ENCODE data around the gene SLC6A12.

The SLC6A12 gene

DNA sequence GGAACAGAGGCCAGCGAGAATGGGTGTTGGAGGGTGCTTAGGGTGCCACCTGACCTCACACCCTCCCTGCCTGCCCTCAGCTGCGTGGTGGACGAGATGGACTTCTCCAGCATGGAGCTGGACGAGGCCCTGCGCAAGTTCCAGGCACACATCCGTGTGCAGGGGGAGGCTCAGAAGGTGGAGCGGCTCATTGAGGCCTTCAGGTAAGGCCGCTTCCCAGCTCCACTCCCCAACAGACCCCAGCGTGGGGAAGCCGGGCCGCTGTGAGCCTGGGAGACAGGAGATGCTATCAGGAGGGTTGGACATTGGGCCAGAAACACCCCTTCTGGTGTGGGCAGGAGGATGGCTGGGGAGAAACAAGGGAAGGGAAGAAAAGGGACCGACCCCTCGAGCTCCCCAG is 57.0 kb downstream of the SLC6A12 start:
- no peak for TF ChIP-seq POLR2AphosphoS5 (IDR thresholded peaks at IDR 0.05; ENCODE audit: low read depth)
- TF ChIP-seq, protein P1, sequence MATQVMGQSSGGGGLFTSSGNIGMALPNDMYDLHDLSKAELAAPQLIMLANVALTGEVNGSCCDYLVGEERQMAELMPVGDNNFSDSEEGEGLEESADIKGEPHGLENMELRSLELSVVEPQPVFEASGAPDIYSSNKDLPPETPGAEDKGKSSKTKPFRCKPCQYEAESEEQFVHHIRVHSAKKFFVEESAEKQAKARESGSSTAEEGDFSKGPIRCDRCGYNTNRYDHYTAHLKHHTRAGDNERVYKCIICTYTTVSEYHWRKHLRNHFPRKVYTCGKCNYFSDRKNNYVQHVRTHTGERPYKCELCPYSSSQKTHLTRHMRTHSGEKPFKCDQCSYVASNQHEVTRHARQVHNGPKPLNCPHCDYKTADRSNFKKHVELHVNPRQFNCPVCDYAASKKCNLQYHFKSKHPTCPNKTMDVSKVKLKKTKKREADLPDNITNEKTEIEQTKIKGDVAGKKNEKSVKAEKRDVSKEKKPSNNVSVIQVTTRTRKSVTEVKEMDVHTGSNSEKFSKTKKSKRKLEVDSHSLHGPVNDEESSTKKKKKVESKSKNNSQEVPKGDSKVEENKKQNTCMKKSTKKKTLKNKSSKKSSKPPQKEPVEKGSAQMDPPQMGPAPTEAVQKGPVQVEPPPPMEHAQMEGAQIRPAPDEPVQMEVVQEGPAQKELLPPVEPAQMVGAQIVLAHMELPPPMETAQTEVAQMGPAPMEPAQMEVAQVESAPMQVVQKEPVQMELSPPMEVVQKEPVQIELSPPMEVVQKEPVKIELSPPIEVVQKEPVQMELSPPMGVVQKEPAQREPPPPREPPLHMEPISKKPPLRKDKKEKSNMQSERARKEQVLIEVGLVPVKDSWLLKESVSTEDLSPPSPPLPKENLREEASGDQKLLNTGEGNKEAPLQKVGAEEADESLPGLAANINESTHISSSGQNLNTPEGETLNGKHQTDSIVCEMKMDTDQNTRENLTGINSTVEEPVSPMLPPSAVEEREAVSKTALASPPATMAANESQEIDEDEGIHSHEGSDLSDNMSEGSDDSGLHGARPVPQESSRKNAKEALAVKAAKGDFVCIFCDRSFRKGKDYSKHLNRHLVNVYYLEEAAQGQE (IDR thresholded peaks at IDR 0.05; ENCODE audit: insufficient replicate concordance, low read depth) = no peak
- no peak for TF ChIP-seq SPI1 (IDR thresholded peaks at IDR 0.05; ENCODE audit: borderline replicate concordance, low read depth)
- TF ChIP-seq, protein P2, sequence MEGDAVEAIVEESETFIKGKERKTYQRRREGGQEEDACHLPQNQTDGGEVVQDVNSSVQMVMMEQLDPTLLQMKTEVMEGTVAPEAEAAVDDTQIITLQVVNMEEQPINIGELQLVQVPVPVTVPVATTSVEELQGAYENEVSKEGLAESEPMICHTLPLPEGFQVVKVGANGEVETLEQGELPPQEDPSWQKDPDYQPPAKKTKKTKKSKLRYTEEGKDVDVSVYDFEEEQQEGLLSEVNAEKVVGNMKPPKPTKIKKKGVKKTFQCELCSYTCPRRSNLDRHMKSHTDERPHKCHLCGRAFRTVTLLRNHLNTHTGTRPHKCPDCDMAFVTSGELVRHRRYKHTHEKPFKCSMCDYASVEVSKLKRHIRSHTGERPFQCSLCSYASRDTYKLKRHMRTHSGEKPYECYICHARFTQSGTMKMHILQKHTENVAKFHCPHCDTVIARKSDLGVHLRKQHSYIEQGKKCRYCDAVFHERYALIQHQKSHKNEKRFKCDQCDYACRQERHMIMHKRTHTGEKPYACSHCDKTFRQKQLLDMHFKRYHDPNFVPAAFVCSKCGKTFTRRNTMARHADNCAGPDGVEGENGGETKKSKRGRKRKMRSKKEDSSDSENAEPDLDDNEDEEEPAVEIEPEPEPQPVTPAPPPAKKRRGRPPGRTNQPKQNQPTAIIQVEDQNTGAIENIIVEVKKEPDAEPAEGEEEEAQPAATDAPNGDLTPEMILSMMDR (IDR thresholded peaks at IDR 0.05; ENCODE audit: insufficient read depth, low read length) = no peak
- TF ChIP-seq GABPA (IDR thresholded peaks at IDR 0.05; ENCODE audit: low read depth) = no peak
- H3K27me3 ChIP-seq (ENCODE audit: insufficient read depth, poor library complexity, severe bottlenecking) = no peaks in the 10 kb centered on the region

DNA sequence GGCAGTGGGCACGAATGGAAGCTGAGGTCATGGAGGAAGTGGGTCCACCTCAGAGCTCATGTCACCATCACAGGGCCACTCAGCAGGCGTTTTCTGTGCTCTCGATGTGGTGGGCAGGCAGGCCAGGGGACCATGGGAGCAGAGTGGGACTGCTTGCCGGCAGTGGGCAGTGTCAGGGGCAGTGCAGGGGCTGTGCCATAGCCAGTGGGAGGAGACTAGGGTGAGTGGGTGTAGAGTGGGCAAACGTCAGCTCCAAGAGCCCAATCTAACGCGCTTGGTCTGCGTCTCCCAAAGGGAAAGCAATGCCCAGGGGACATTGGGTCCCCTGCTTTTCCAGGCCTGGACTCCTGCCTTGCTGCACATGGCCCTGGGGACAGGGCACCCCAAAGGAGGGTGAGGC is 58.3 kb downstream of the SLC6A12 start:
- no peak for DNase-seq (ENCODE audit: low read depth in 1 of 2, low spot score in 1 of 2)
- TF ChIP-seq, protein P2 (IDR thresholded peaks at IDR 0.05; ENCODE audit: insufficient read depth, low read length) = no peak
- TF ChIP-seq SPI1 (IDR thresholded peaks at IDR 0.05; ENCODE audit: borderline replicate concordance, low read depth) (no peak), GABPA (IDR thresholded peaks at IDR 0.05; ENCODE audit: low read depth) (no peak), POLR2AphosphoS5 (IDR thresholded peaks at IDR 0.05; ENCODE audit: low read depth) (no peak)
- TF ChIP-seq, protein P1 (IDR thresholded peaks at IDR 0.05; ENCODE audit: insufficient replicate concordance, low read depth) = no peak
- no peak overlapping the region for H3K4me3 ChIP-seq (replicated peaks; ENCODE audit: insufficient read depth, low read length)
- H3K27me3 ChIP-seq (ENCODE audit: insufficient read depth, poor library complexity, severe bottlenecking) = no peaks in the 10 kb centered on the region
- H3K27ac ChIP-seq (replicated peaks) = no peak overlapping the region

More for the DNA sequence above, 57.0 kb downstream of the SLC6A12 start:
- Histone ChIP-seq H3K27ac (replicated peaks) (no peak overlapping the region), H3K4me3 (replicated peaks; ENCODE audit: insufficient read depth, low read length) (no peak overlapping the region)
- DNase-seq (ENCODE audit: low read depth in 1 of 2, low spot score in 1 of 2) = no peak

DNA sequence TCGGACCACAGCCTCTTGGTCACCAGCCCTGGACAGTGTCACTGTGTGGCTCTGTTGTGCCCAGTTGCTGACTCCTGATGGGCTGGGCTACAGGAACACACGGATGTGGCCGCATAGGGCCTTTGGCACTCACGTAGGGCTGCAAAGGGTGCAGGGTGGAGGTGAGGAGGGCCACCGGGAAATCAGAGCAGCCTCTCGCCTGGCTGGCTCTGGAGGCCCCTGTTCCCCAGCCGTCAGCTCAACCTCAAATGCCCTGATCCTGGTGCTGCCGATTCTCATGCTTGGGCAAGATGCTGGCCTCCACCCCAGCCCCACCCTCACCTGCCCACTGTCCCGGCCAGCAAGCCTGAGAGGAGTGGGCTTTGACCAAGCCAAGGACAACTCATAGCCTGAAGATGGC is 59.0 kb downstream of the SLC6A12 start:
- no peaks in the 10 kb centered on the region for H3K27me3 ChIP-seq (ENCODE audit: insufficient read depth, poor library complexity, severe bottlenecking)
- no peak overlapping the region for H3K27ac ChIP-seq (replicated peaks)
- no peak for DNase-seq (ENCODE audit: low read depth in 1 of 2, low spot score in 1 of 2)
- TF ChIP-seq, protein P2 (IDR thresholded peaks at IDR 0.05; ENCODE audit: insufficient read depth, low read length) = no peak
- TF ChIP-seq SPI1 (IDR thresholded peaks at IDR 0.05; ENCODE audit: borderline replicate concordance, low read depth) = no peak
- no peak overlapping the region for H3K4me3 ChIP-seq (replicated peaks; ENCODE audit: insufficient read depth, low read length)

DNA sequence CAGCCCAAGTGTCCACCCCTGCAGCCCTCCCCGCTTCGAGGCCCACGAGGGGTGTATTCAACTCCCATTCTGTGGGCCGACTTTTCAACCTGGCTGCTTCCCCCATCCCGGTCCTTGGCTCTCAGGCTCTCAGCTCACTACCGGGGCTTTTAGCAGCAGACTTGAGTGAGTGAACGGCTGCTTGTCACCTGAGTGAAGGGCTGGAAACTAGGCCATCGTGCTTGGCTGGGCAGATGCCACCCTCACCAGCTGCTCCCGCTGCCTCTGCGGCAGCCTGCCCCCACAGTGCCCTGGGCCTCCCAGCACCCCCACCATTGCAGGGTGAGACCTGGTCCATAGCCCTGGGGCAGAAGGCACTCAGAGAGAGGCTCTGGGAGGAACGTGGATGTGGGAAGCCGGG is 59.9 kb downstream of the SLC6A12 start:
- Histone ChIP-seq H3K27ac (replicated peaks) (no peak overlapping the region), H3K4me3 (replicated peaks; ENCODE audit: insufficient read depth, low read length) (no peak overlapping the region), H3K27me3 (ENCODE audit: insufficient read depth, poor library complexity, severe bottlenecking) (no peaks in the 10 kb centered on the region)
- TF ChIP-seq SPI1 (IDR thresholded peaks at IDR 0.05; ENCODE audit: borderline replicate concordance, low read depth) (no peak), POLR2AphosphoS5 (IDR thresholded peaks at IDR 0.05; ENCODE audit: low read depth) (no peak), GABPA (IDR thresholded peaks at IDR 0.05; ENCODE audit: low read depth) (no peak)
- TF ChIP-seq, protein P1 (IDR thresholded peaks at IDR 0.05; ENCODE audit: insufficient replicate concordance, low read depth) = no peak
- TF ChIP-seq, protein P2 (IDR thresholded peaks at IDR 0.05; ENCODE audit: insufficient read depth, low read length) = no peak
- DNase-seq (ENCODE audit: low read depth in 1 of 2, low spot score in 1 of 2) = no peak

Data from HL-60 (cell line).